ENCODE data around the gene COL19A1.
"Not testable (repeated sequence)": the region's sequence is repeated elsewhere in the genome, so short reads cannot be mapped to it uniquely, and the experiment has no call there.

DNA sequence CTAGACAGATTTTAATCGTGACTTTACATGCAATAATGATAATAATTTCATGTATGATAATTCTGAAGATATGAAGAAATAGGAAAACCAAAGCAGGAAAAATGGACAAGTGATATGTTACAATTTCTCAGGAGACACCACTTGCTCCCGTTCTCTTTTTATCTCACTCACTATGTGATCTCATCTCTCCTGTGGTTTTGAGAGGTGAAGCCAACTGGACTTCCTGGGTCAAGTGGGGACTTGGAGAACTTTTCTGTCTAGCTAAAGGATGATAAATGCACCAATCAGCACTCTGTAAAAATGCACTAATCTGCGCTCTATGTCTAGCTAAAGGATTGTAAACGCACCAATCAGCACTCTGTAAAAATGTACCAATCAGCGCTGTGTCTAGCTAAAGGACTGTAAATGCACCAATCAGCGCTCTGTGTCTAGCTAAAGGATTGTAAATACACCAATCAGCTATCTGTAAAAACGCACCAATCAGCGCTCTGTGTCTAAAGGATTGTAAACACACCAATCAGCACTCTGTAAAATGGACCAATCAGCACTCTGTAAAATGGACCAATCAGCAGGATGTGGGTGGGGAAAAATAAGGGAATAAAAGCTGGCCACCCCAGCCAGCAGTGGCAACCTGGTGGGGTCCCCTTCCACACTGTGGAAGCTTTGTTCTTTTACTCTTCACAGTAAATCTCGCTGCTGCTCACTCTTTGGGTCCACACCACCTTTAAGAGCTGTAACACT, 23.0 kb downstream of the COL19A1 start:
- TF ChIP-seq BRD9 (IDR thresholded peaks at IDR 0.05; ENCODE audit: low read depth, partially characterized antibody); SREBF2 (CRISPR knock-in tag; IDR thresholded peaks at IDR 0.05); NR1H2 (CRISPR knock-in tag; IDR thresholded peaks at IDR 0.05); POLR2A (conservative IDR thresholded peaks at IDR 0.05): not testable (repeated sequence)
- TF ChIP-seq, protein P1, sequence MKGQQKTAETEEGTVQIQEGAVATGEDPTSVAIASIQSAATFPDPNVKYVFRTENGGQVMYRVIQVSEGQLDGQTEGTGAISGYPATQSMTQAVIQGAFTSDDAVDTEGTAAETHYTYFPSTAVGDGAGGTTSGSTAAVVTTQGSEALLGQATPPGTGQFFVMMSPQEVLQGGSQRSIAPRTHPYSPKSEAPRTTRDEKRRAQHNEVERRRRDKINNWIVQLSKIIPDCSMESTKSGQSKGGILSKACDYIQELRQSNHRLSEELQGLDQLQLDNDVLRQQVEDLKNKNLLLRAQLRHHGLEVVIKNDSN (CRISPR knock-in tag; IDR thresholded peaks at IDR 0.05) = not testable (repeated sequence)
